Ovary (tissue), 3 donors: ENCODE data around the gene NANP.
"Not testable (repeated sequence)": the region's sequence is repeated elsewhere in the genome, so short reads cannot be mapped to it uniquely, and the experiment has no call there.

Experiments
- CTCF ChIP-seq, 3 donors: fragments of 450-650 bp in 2 of 3; fragments of 200-600 bp in 1 of 3; IDR thresholded peaks; one replicate each; pipeline versions ENCODE4 v1.5.1 to v1.8.0; 2016 to 2022; ENCODE audit warnings: antibody characterized with exemption in 3 of 3, mild to moderate bottlenecking in 1 of 3
- EP300 ChIP-seq: sonication (generic); formaldehyde crosslinking; IDR thresholded peaks from one replicate; pipeline ENCODE4 v1.6.1; 2017; ENCODE audit warnings: antibody characterized with exemption
- POLR2A ChIP-seq: fragments of 450-650 bp; IDR thresholded peaks from one replicate; pipeline ENCODE4 v1.6.1; 2017; ENCODE audit warnings: antibody characterized with exemption, mild to moderate bottlenecking, moderate library complexity
- donor health status: DM: no; HTN: no; CAD: no.

- not testable (repeated sequence) for TF ChIP-seq POLR2A; CTCF (IDR thresholded peaks at IDR 0.05); EP300
Measured at GRCh38 chr20:25652866-25653265, 29.1 kb upstream of the NANP start.
